Right lobe of liver (tissue), 4 donors: ENCODE measurements around the gene VPS8.

Experiments used
- CTCF ChIP-seq, 4 donors: fragments of 200-600 bp in 3 of 4; fragments of 450-650 bp in 1 of 4; IDR thresholded peaks; one replicate each; pipeline versions ENCODE4 v1.5.1 to v1.8.0; 2016 to 2022; ENCODE audit warnings: antibody characterized with exemption in 4 of 4, mild to moderate bottlenecking in 2 of 4
- POLR2A ChIP-seq: fragments of 450-650 bp; IDR thresholded peaks from one replicate; pipeline ENCODE4 v1.6.1; 2017; ENCODE audit warnings: antibody characterized with exemption, mild to moderate bottlenecking
- donor health status: DM: no; HTN: no; CAD: no.
- donor health status: DM: no; HTN: no; CAD: no.
- donor health status: DM: no; HTN: yes; CAD: no.

DNA sequence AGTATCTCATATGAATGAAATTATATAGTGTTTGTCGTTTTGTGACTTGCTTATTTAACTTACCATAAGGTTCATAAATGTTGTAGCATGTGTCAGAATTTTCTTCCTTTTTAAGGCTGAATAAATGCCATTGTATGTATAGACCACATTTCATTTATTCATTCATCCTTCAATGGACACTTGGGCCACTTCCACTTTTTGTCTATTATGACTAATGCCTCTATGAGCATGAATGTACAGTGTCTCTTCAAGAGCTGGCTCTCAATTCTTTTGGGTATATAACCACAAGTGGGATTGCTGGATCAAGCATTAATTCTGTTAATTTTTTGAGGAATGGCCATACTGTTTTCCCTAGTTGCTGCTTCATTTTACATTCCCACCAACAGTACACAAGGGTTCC, 156.1 kb downstream of the VPS8 start:
- TF ChIP-seq CTCF (IDR thresholded peaks at IDR 0.05) (no peak), POLR2A (no peak)
